Activated CD8-positive, alpha-beta memory T cell treated with anti-CD3 and anti-CD28 coated beads, Interleukin-2, amount 50 U/mL, for 4 hours (primary cell): Measurements from ENCODE around the gene RCC1.
"Not testable (repeated sequence)": the region's sequence is repeated elsewhere in the genome, so short reads cannot be mapped to it uniquely, and the experiment has no call there.

Experiments
- DNase-seq: peaks from one replicate; pipeline ENCODE4 v3.0.0-alpha.2; 2020

Gene RCC1

DNA sequence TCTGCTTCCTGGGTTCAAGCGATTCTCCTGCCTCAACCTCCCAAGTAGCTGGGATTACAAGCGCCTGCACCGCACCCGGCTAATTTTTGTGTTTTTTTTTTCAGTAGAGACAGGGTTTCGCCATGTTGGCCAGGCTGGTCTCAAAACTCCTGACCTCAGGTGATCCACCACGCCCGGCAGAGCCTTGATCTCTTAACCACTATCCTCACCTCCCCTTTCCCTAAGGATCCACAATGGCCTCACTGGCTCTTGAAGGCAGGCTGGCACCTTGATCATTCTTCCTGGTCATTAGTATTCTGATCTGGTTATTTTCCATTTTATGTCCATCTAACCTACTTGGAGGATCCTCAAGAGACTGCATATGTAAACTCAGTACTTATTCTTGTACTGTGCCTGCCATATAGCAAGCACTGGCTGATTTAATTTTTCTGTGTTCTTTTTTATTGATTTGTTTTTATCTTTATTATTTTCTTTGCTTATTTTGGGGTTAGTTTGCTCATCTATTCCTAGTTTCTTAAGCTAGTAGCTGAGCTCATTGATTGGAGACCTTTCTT lies 6.3 kb downstream of the RCC1 start:
- DNase-seq: no peak

DNA sequence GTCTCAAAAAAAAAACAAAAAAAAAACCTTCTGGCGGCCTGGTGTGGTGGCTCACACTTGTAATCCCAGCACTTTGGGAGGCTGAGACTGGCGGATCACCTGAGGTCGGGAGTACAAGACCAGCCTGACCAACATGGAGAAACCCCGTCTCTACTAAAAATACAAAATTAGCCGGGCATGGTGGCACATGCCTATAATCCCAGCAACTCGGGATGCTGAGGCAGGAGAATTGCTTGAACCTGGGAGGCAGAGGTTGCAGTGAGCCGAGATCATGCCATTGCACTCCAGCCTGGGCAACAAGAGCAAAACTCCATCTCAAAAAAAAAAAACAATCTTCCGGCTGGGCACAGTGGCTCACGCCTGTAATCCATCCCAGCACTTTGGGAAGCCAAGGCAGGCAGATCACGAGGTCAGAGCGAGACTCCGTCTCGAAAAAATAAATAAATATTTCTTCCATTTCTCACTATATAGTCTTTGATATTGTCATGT lies 8.6 kb downstream of the RCC1 start:
- DNase-seq: not testable (repeated sequence)

DNA sequence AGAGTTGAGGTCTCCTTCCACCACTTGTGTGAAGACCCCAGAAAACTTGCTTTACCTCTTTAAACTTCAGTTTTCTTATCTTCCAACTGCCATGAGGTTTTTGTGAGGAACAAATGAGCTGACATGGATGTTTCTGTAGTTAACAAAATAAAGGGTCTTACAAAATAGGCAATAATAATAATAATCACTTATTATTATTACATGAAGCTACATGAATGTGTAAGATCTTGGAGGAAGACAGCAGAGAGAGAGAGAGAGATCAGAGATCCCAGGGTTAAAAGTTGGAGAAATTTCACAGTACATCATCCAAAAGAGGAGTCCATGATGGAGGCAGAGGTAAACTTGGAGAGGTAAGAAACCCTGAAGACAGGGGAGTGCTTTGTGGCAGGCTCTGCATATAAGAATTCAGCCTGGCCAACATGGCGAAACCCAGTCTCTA lies 10.7 kb downstream of the RCC1 start:
- no peak for DNase-seq

DNA sequence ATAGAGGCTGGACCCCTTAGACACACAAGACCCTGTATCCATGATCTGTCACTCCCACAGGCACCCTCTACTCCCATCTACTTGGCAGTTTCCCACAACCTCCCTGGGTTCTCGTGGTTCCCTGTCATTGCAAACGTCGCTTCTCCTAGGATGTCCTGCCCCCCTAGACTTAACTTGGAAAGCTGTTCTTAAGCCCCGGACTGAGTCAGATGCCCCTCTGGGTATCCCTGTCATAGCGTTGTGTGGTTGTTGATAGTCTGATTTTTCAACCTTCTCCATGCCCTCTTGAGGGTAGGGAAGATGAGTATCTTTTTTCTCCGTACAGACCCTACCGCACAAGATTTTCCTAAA lies 11.8 kb downstream of the RCC1 start:
- DNase-seq: no peak

DNA sequence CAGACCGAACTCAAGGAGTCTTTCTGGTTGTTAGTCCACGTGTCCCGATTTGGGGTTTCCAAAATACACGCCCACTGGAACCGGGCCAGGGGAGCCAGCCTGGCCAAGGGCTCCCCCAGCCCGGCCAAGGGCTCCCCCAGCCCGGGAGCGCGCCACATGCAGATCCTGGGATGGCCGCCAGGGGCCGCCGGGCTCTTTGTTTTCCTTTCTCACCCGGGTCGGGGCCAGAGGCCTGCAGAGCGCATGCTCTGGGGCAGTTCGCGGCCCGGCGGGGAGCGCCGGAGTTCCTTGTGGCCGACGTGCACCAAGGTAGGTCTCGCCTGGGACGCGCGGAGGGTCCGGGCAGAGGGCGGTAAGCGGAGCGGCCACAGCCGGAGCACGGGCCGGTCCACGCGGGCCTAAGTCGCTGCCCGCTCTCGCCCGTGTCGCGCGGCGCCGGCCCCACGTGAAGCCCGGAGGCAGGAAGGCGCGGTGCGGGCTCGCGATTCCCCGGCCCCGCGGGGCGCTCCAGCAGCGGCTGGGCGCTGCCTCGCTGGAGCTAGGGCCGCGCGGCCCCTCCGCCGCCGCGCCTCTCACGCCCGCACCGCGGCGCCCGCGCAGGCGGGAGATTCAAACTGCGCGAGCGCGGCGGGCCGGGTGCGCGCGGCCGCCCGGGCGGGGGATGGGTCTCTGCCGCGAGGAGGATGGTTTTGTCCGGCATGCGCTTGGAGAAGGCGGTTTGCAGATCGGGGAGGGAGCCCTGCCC lies 12.3 kb downstream of the RCC1 start:
- peak; percentile 90 for DNase-seq

DNA sequence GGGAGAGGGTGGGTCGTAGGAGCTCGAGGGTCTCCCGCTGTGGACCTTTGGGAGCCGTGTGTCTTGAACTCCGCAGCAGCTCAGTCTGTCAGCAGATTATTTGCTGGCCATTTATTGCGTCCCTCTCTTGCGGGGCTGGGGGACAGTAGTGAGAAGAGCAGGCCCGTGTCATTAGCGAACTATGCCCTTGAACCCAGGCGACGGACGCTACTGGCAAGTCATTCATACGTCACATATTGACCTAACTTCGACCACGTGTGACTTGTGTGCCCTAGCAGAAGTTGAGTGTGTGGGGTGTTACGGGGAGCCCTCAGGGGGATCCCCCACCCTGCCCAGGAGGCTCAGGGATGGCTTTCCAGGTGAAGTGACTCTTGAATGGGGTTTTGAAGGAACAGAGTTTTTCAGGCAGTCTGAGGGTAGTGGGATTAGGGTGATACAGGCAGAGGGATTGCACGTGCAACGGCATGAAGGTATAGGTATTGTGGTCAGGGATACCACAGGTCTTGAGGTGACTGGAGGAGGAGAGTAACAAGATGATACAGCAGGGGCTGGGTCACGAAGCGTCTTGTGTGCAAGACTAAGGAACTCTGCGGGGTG lies 13.0 kb downstream of the RCC1 start:
- no peak for DNase-seq

DNA sequence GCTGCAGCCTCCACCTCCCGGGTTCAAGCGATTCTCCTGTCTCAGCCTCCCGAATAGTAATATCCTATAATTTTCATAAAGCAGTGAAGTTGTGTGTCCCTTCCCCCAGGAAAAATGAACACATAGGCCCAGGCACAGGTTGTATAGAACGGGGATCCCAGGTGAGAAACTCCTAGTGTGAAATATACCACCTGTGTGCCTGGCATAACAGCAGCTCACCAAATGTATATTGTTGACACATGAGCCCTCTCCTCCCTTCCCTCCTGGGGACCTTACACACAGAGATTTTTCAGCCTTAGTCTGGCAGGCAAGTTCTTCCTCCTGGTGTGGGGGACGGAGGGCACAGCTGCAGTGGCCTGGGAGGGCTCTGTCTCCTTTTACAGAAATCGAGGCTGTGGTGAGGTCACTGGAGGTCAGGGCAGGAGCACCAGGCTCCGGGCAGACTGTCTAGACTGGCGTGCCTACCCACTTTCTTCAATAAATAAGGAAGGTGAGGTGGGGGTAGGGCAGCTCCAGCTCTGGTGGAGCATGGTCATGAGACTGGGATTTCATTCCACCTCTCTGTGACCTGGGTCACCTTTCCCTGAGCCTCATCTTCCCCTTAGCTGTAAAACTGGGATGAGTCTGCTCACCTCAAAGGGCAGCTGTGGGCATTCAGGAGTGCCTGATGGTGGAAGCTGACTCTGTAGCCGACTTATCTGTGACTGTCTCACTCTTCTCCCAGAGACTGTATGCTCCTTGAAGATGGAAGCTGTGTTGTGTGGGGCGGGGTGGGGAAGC lies 14.3 kb downstream of the RCC1 start:
- no peak for DNase-seq

DNA sequence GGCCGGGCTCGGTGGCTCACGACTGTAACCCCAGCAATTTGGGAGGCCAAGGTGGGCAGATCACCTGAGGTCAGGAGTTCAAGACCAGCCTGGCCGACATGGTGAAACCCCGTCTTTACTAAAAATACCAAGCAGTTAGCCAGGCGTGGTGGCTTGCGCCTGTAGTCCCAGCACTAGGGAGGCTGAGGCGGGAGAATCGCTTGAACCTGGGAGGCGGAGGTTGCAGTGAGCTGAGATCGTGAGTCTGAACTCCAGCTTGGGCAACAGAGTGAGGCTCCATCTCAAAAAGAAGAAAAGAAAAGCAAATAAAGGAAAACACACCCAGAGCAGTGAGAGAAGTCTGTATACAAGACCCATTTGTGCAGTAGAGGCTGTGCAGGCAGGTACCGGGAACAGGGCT lies 15.0 kb downstream of the RCC1 start:
- DNase-seq: not testable (repeated sequence)

DNA sequence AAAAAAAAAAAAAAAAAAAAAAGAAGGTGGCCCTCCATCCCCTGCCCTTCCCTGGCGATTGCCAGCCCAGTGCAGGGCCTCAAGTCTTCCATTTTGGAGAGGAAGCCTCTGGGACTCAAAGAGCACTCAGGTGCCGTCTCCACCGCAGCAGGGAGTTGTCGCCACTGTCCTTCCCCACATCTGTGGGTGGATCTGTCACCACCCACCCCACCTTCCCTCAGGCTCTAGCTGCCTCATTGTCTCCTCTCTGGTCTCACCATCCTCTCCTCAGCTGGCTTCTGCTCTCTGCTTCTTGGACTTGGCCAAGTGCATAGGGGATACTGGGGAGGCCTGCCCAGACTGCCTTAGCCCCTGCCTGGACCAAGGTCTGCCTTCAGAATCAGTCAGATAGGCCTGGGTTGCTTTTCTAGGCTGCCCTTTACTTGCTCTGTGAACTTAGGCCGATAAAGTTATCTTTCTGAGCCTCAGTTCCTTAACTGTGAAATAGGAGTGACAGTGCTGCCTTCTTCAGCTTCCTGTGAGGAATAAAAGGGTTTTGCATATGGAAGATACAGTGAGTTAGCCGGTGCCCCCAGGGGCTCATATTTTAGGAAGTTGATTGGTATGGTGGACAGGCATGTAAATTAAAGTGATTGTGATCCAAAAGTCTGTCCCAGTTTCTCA lies 15.8 kb downstream of the RCC1 start:
- no peak for DNase-seq

DNA sequence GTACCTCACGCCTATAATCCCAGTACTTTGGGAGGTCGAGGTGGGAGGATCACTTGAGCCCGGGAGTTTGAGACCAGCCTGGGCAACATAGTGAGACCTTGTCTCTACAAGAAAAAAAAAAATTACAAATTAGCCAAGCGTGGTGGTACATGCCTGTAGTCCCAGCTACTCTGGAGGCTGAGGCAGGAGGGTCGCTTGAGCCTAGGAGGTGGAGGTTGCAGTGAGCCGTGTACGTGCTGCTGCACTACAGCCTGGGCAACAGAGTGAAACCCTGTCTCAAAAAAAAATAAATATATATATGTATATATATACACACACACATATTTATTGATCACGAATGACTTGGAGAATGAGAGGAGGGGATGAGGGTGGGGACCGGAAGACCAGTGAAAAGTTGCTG lies 16.7 kb downstream of the RCC1 start:
- not testable (repeated sequence) for DNase-seq

DNA sequence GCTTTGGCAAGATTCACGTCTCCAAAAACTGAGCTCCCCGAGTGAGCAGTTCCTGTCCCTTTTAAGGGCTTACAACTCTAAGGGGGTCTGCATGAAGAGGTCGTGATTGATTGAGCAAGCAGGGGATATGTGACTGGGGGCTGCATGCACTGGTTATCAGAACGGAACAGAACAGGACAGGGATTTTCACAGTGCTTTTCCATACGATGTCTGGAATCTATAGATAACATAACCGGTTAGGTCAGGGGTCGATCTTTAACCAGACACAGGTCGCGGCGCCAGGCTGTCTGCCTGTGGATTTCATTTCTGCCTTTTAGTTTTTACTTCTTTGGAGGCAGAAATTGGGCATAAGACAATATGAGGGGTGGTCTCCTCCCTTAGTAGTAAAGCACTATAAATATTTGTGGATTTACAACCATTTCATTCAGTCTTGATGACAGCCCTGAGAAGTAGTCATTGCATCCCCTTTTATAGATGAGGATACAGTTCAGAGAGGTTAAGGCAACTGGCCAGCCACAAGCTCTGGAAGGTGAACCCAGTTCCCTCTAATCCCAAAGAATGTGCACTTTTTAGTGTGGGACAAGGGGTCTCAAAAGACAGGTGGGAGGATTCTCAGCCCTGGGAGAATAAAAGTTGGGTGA lies 19.3 kb downstream of the RCC1 start:
- DNase-seq: not testable (repeated sequence)

DNA sequence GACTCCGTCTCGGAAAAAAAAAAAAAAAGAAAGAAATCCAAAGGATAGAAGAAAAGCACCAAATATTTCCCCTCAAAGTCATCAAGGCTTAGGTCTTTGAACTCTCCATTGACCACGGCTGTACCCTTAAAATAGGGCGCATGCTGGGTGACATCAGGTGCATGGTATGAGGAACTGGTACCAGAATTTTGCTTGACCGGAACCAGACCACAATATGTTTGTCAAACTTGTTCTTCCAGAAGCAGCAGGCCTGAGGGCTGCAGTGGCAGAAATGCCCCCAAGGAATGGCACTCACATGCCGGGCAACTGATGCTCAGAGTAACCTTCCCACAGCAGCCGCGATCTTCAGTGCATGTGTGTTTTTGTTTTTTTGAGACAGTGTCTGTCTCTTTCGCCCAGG lies 21.0 kb downstream of the RCC1 start:
- DNase-seq: no peak

DNA sequence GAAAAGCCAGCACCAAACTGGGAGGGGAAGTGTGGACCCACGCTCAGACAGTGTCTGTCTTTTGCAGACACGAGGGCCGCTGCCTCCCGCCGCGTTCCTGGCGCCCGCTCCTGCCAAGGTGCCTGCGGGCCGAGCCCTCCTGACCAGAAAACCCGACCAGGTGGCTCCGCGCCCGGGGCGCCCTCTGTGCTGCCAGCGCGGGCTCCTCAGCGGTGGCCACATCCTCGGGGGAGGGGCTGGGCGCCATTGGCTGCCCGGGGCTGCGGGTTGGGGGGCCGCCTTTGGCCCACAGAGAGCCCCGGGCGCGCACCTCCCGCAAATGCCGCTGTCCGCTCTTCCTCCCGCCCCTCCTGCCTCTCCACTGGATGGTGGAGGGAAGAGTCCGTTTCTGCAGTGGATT lies 24.6 kb downstream of the RCC1 start:
- DNase-seq: no peak

DNA sequence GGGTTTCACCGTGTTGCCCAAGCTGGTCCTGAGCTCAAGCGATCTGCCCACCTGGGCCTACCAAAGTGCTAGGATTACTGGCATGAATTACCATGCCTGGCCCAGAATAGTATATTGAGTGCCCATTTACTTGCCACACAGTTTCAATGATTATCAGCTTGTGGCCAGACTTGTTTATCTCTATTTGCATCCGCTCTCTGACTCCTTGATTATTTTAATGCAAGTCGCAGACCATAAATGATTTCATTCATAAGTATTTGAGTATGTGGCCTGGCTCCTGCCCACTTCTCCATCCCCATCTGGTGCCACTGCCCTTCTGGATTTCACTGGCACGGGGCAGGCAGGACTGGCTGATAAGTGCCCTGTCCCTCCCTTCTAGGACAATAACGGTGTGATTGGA lies 28.8 kb downstream of the RCC1 start:
- DNase-seq: no peak

DNA sequence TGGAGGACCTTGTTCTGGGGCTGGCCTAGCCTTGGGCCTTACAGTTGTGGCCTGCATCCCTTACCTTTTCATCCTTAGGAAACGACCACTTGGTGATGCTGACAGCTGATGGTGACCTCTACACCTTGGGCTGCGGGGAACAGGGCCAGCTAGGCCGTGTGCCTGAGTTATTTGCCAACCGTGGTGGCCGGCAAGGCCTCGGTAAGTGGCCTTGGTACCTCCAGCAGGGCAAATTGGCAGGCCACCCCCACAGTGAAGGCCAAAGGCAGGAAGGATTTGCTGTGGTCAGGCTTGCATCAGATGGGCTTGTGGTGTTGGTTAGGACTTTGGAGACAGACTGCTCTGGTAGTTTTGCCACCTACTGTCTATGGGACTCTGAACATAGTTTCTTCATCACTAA lies 29.3 kb downstream of the RCC1 start:
- DNase-seq: no peak

DNA sequence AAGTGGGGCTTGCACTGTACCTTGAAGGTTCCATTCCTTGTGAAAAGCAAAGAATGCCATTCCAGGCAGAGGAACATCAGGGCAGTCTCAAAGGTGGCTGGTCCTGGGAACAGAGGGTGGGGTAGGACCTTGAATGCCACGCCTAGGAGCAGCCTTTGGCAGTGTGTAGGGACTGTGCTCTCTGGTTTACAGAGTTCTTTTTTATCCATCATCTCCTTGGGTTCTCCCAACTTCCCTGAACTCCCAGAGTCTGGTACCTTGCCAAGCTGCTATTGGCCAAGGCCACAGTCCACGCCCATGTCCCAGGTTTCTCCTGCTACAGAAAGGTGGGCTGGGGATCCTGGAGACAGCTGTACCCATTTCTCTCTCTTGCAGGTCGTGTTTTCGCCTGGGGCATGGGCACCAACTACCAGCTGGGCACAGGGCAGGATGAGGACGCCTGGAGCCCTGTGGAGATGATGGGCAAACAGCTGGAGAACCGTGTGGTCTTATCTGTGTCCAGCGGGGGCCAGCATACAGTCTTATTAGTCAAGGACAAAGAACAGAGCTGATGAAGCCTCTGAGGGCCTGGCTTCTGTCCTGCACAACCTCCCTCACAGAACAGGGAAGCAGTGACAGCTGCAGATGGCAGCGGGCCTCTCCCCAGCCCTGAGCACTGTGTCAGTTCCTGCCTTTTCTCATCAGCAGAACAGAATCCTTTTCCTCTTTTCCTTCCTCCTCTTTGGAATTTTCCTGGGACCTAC lies 31.8 kb downstream of the RCC1 start:
- no peak for DNase-seq

DNA sequence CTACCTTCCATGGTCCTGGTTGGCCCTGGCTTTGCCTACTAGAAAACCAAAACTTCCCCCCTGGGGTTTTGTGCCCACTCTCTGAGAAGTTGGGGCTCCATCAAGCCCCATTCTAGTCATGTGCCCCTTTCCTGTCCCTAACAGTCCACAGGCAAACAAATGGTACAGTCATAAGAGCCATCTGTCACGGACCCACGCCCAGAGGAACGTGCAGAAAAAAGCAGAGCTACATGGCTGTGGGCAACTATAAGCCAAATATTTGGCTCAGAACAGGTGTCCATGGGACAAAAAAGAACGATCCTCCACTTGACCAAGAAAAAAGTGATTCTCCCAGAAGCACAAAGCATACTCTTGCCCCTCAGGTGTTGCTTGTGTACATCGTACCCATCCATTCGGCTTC lies 32.4 kb downstream of the RCC1 start:
- DNase-seq: no peak

DNA sequence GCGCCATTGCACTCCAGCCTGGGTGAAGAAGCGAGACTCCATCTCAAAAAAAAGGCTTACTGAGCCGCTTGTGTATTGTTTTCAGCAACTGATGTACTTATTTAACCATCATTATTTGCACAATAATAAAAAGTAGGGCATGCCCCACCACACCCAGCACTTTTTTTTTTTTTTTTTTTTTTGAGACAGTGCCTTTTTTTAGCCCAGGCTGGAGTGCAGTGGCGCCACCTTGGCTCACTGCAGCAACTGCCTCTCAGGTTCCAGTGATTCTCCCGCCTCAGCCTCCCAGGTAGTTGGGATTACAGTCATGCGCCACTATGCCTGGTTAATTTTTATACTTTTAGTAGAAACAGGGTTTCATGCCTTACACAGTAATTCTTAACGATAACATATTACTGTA lies 34.8 kb downstream of the RCC1 start:
- no peak for DNase-seq

DNA sequence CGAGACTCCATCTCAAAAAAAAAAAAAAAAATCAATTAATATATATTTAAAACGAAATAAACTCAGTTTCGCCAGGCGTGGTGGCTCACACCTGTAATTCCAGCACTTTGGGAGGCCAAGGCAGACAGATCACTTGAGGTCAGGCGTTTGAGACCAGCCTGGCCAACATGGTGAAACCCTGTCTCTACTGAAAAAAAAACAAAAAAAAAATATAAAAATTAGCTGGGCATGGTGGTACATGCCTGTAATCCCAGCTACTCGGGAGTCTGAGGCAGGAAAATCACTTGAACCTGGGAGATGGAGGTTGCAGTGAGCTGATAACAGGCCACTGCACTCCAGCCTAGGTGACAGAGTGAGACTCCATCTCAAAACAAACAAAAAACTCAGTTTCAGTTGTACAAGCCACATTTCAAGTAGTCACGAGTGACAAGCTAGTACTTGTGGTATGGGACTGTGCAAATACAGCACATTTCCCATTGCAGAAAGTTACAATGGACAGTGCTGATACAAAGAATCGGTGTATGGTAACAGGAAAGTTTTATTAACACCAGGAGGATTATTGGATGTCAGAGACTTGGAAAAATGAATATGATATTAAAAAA lies 35.7 kb downstream of the RCC1 start:
- DNase-seq: not testable (repeated sequence)

DNA sequence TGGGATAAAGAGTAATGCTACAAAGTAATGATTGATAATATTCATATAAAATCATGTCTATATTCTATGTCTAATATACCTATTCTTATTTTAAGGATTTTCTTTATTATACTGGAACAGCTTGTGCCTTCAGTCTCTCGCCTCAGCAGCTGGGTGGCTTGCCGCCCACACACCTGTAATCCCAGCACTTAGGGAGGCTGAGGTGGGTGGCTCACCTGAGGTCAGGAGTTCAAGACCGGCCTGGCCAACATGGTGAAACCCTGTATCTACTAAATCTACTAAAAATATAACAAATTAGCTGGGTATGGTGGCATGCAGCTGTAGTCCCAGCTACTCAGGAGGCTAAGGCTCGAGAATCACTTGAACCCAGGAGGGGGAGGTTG lies 39.4 kb downstream of the RCC1 start:
- no peak for DNase-seq

DNA sequence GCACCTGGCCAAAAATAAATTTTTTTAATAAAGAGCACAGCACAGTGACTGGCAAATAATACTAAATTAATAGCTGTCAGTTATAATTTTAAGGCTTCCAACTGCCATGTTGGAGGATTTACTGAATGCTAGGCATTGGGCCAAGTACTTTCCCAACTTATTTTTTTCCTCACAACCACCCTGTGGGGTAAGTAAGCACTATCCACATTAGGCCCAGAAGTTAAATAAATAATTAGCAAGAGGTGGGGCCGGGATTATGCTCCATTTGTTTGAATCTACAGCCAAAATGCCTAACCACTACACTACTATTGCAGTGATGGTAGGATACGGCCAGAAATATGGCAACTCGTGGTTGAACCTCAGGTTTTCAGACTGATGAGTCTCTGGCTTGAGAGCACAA lies 42.5 kb downstream of the RCC1 start:
- no peak for DNase-seq

DNA sequence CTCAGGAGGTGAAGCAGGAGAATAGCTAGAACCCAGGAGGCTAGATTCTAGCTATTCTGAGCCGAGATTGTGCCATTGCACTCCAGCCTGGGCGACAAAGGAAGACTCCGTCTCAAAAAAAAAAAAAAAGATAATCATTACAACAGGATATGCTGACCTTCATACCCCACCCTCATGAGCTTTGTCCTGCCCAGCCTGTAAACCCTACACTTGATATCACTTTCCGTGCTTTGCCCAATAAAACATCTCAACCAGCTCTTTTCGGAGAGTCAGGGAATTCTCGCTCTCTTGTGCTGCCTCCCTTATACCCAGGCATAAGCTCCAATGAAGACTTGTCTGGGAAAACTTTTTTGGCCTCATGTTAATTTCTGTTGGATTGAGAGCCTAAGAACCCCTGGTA lies 45.5 kb downstream of the RCC1 start:
- DNase-seq: no peak
